H1 (cell line): ENCODE data around the gene TRIM45. TPM values are rescaled to one million over a fixed set of nuclear protein-coding genes. Genes with fewer than 3 reads are reported as not detected.

Experiments used
- CTCF ChIA-PET: fragments of 300-600 bp; sonication (Branson Sonifier 250); formaldehyde crosslinking; loops from one replicate; lab custom pipeline; 2021; ENCODE audit not compliant: partially characterized antibody; lab: Charles Lee
- POLR2A ChIA-PET: fragments of 300-600 bp; sonication (Branson Sonifier 250); formaldehyde crosslinking; loops from one replicate; lab custom pipeline; 2021; ENCODE audit warnings: inconsistent platforms; ENCODE audit not compliant: partially characterized antibody; lab: Charles Lee
- DNase-seq, 2 experiments: peaks; one replicate each; pipeline versions ENCODE4 v3.0.0 to v3.0.0-alpha.2; 2010 to 2022; ENCODE audit warnings: low spot score in 2 of 2, low read depth in 1 of 2, mixed read lengths in 1 of 2
- FAIRE-seq: peaks from 2 replicates; lab custom pipeline; 2011; peaks lifted over from hg19 to GRCh38; lab: Jason Lieb, UNC
- H2AFZ ChIP-seq: 2 replicates; pipeline ENCODE4 v1.8.1; 2012; ENCODE audit warnings: low read length, inconsistent platforms
- H2AK5ac ChIP-seq: 2 replicates; pipeline ENCODE4 v1.6.1; 2013; ENCODE audit warnings: low read depth, low read length
- H2BK120ac ChIP-seq: replicated peaks from 2 replicates; pipeline ENCODE3; 2013; ENCODE audit warnings: low read depth, low read length, inconsistent platforms
- H2BK12ac ChIP-seq: 2 replicates; pipeline ENCODE4 v1.6.1; 2013; ENCODE audit warnings: low read depth, low read length
- H2BK15ac ChIP-seq: 2 replicates; pipeline ENCODE4 v1.6.1; 2013; ENCODE audit warnings: low read length
- H2BK20ac ChIP-seq: 2 replicates; pipeline ENCODE4 v1.6.1; 2013; ENCODE audit warnings: low read length
- H2BK5ac ChIP-seq: 2 replicates; pipeline ENCODE4 v1.6.1; 2013; ENCODE audit warnings: low read depth, low read length
- H3K14ac ChIP-seq: 2 replicates; pipeline ENCODE4 v1.6.1; 2013; ENCODE audit warnings: inconsistent platforms; ENCODE audit not compliant: insufficient read length
- H3K18ac ChIP-seq: 2 replicates; pipeline ENCODE4 v1.6.1; 2013; ENCODE audit warnings: low read length; ENCODE audit errors: extremely low read depth
- H3K23ac ChIP-seq: 2 replicates; pipeline ENCODE4 v1.6.1; 2013; ENCODE audit warnings: inconsistent platforms; ENCODE audit not compliant: insufficient read length
- H3K23me2 ChIP-seq: 2 replicates; pipeline ENCODE4 v1.6.1; 2013; ENCODE audit warnings: low read depth, low read length
- H3K27ac ChIP-seq: 2 replicates; pipeline ENCODE4 v1.6.1; 2011; ENCODE audit warnings: low read depth, low read length, inconsistent platforms
- H3K27me3 ChIP-seq, 4 experiments: replicated peaks in 1 of 4; 1 replicate in 1 of 4; 2 replicates in 3 of 4; pipeline versions ENCODE4 v1.6.1 to v1.8.1; 2011 to 2013; ENCODE audit warnings: low read length in 3 of 4, mild to moderate bottlenecking in 3 of 4, inconsistent platforms in 2 of 4, mixed read lengths in 2 of 4, moderate library complexity in 1 of 4; ENCODE audit not compliant: control insufficient read depth in 3 of 4, insufficient read depth in 3 of 4; ENCODE audit errors: extremely low read depth in 1 of 4
- H3K36me3 ChIP-seq, 4 experiments: 2 replicates each; pipeline versions ENCODE4 v1.6.1 to v1.8.1; 2011 to 2013; ENCODE audit warnings: mild to moderate bottlenecking in 4 of 4, low read length in 3 of 4, moderate library complexity in 2 of 4, control low read depth in 1 of 4, inconsistent platforms in 1 of 4; ENCODE audit not compliant: insufficient read depth in 4 of 4, control insufficient read depth in 2 of 4
- H3K4ac ChIP-seq: replicated peaks from 2 replicates; pipeline ENCODE3; 2013; ENCODE audit warnings: low read length, low read depth, mixed read lengths, inconsistent platforms; ENCODE audit not compliant: insufficient read length
- H3K4me1 ChIP-seq, 4 experiments: replicated peaks in 1 of 4; 1 replicate in 1 of 4; 2 replicates in 3 of 4; pipeline versions ENCODE4 v1.6.1 to v1.8.1; 2011 to 2013; ENCODE audit warnings: low read length in 3 of 4, inconsistent platforms in 2 of 4, mixed read lengths in 1 of 4; ENCODE audit not compliant: insufficient read depth in 4 of 4, control insufficient read depth in 3 of 4
- H3K4me2 ChIP-seq, 2 experiments: 2 replicates each; pipeline versions ENCODE4 v1.6.1 to v1.8.1; 2011 to 2013; ENCODE audit warnings: low read depth in 2 of 2, low read length in 2 of 2, control low read depth in 1 of 2, inconsistent platforms in 1 of 2, mild to moderate bottlenecking in 1 of 2; ENCODE audit not compliant: insufficient read depth in 1 of 2
- H3K4me3 ChIP-seq, 4 experiments: fragments of 200-600, 300-600 bp in 1 of 4; sonication (generic), shearing (Covaris generic), sonication (Bioruptor Twin) in 1 of 4; 2 replicates each; pipeline versions ENCODE4 v1.5.1 to v1.8.1; 2011 to 2016; ENCODE audit warnings: low read length in 4 of 4, low read depth in 3 of 4, control low read depth in 2 of 4, inconsistent platforms in 2 of 4, mild to moderate bottlenecking in 2 of 4, mixed read lengths in 1 of 4, moderate library complexity in 1 of 4; ENCODE audit not compliant: insufficient read depth in 2 of 4; ENCODE audit errors: extremely low read depth in 1 of 4
- H3K56ac ChIP-seq: replicated peaks from 2 replicates; pipeline ENCODE3; 2013; ENCODE audit warnings: low read depth, mild to moderate bottlenecking, mixed read lengths, low read length, inconsistent platforms; ENCODE audit not compliant: insufficient read length
- H3K79me1 ChIP-seq: 2 replicates; pipeline ENCODE4 v1.6.1; 2013; ENCODE audit warnings: low read depth, low read length, control low read depth
- H3K79me2 ChIP-seq, 2 experiments: 2 replicates each; pipeline versions ENCODE4 v1.6.1 to v1.8.1; 2012 to 2013; ENCODE audit warnings: low read length in 2 of 2, mild to moderate bottlenecking in 2 of 2, inconsistent platforms in 1 of 2; ENCODE audit not compliant: insufficient read depth in 2 of 2, control insufficient read depth in 1 of 2
- H3K9ac ChIP-seq, 4 experiments: replicated peaks in 1 of 4; 1 replicate in 1 of 4; 2 replicates in 3 of 4; pipeline versions ENCODE4 v1.6.1 to v1.8.1; 2011 to 2013; ENCODE audit warnings: low read depth in 3 of 4, low read length in 3 of 4, control low read depth in 2 of 4, mild to moderate bottlenecking in 2 of 4, moderate library complexity in 2 of 4, inconsistent platforms in 1 of 4; ENCODE audit errors: extremely low read depth in 1 of 4
- H3K9me3 ChIP-seq, 2 experiments: 2 replicates each; pipeline versions ENCODE4 v1.6.1 to v1.8.1; 2012 to 2013; ENCODE audit warnings: mild to moderate bottlenecking in 2 of 2, moderate library complexity in 2 of 2, control low read depth in 1 of 2, inconsistent platforms in 1 of 2, low read depth in 1 of 2, low read length in 1 of 2, mixed read lengths in 1 of 2; ENCODE audit not compliant: insufficient read depth in 2 of 2
- H4K20me1 ChIP-seq, 2 experiments: replicated peaks in 1 of 2; 2 replicates each; pipeline versions ENCODE3 to v1.8.1; 2011 to 2013; ENCODE audit warnings: inconsistent platforms in 2 of 2, low read length in 2 of 2, mild to moderate bottlenecking in 1 of 2; ENCODE audit not compliant: insufficient read depth in 2 of 2, control insufficient read depth in 1 of 2
- H4K5ac ChIP-seq: 2 replicates; pipeline ENCODE4 v1.6.1; 2013; ENCODE audit warnings: low read length, low read depth, mixed read lengths, inconsistent platforms; ENCODE audit not compliant: insufficient read length
- H4K8ac ChIP-seq: 2 replicates; pipeline ENCODE4 v1.8.0; 2013; ENCODE audit warnings: mild to moderate bottlenecking, moderate library complexity, low read length, inconsistent platforms; ENCODE audit not compliant: insufficient read depth; ENCODE audit errors: extremely low read depth
- H4K91ac ChIP-seq: replicated peaks from 2 replicates; pipeline ENCODE3; 2013; ENCODE audit warnings: low read length, mixed read lengths, inconsistent platforms; ENCODE audit not compliant: insufficient read length
- ATF3 ChIP-seq: IDR thresholded peaks from 2 replicates; pipeline ENCODE4 v1.6.1; 2011; ENCODE audit warnings: low read depth, mild to moderate bottlenecking, low read length; ENCODE audit not compliant: insufficient read depth
- FOSL1 ChIP-seq: IDR thresholded peaks from 2 replicates; pipeline ENCODE4 v1.6.1; 2011; ENCODE audit warnings: mild to moderate bottlenecking, low read depth, low read length, moderate library complexity; ENCODE audit not compliant: insufficient read depth
- HDAC6 ChIP-seq: IDR thresholded peaks from one replicate; pipeline ENCODE4 v1.7.1; 2012; ENCODE audit warnings: low read depth, mild to moderate bottlenecking, inconsistent platforms, low read length, moderate library complexity
- KDM4A ChIP-seq: IDR thresholded peaks from one replicate; pipeline ENCODE4 v1.7.1; 2012; ENCODE audit warnings: low read depth, mild to moderate bottlenecking, moderate library complexity, low read length, inconsistent platforms; ENCODE audit not compliant: severe bottlenecking
- KDM5A ChIP-seq: fragments of 200-600 bp; IDR thresholded peaks from 2 replicates; pipeline ENCODE4 v1.7.1; 2012; ENCODE audit warnings: mild to moderate bottlenecking, low read length, inconsistent platforms, mixed read lengths
- RAD21 ChIP-seq, 2 experiments: IDR thresholded peaks in 1 of 2; conservative IDR thresholded peaks in 1 of 2; 2 replicates each; pipeline ENCODE4 v1.6.1; 2011; ENCODE audit warnings: low read depth in 2 of 2, low read length in 2 of 2, improper control_type of control experiment in 1 of 2, inconsistent platforms in 1 of 2, mild to moderate bottlenecking in 1 of 2, moderate library complexity in 1 of 2
- RNF2 ChIP-seq: fragments of 200-900, 300-1000 bp; sonication (generic); IDR thresholded peaks from 2 replicates; pipeline ENCODE4 v1.7.1; 2016; ENCODE audit warnings: borderline replicate concordance, low read depth, mild to moderate bottlenecking, antibody characterized with exemption, low read length; ENCODE audit not compliant: poor library complexity, severe bottlenecking; ENCODE audit errors: missing control alignments
- SIN3A ChIP-seq, 2 experiments: IDR thresholded peaks in 1 of 2; conservative IDR thresholded peaks in 1 of 2; 2 replicates each; pipeline ENCODE4 v1.6.1; 2011 to 2012; ENCODE audit warnings: low read length in 2 of 2, improper control_type of control experiment in 1 of 2, low read depth in 1 of 2, mild to moderate bottlenecking in 1 of 2
- TBP ChIP-seq: IDR thresholded peaks from 2 replicates; pipeline ENCODE4 v1.6.1; 2011; ENCODE audit warnings: low read depth, low read length, improper control_type of control experiment
- WGBS, 2 experiments: shearing (Covaris generic) in 1 of 2; methylation state at CpG; one replicate each; pipeline versions ENCODE4 v1.1.6 to v1.1.7; 2013 to 2015; ENCODE audit warnings: low lambda C conversion rate in 2 of 2, mixed read lengths in 2 of 2, inconsistent platforms in 1 of 2, low coverage in 1 of 2, missing lambda C conversion rate in 1 of 2; ENCODE audit not compliant: insufficient replicate concordance in 2 of 2, insufficient coverage in 1 of 2, insufficient read length in 1 of 2; ENCODE audit errors: extremely low coverage in 1 of 2, missing lambda C conversion rate in 1 of 2; 5-methylcytosine and 5-hydroxymethylcytosine counted together
- polyA plus RNA-seq, 7 experiments: library from polyadenylated mRNA; depleted of rRNA in 3 of 7; stranded (reverse) in 5 of 7; unstranded in 2 of 7; fragments of >200 nt in 5 of 7; fragments of 200-250 nt in 2 of 7; gene quantifications; 1 replicate in 5 of 7; 2 replicates in 1 of 7; 4 replicates in 1 of 7; pipeline versions ENCODE4 v1.2.1 to v1.2.3, GENCODE V29; 2011 to 2013; ENCODE audit warnings: missing spikeins in 2 of 7, mixed read lengths in 2 of 7
- total RNA-seq: library from RNA; stranded (reverse); fragmentation: NEBNext Ultra II Directional; extraction: Animal tissue kit (Norgen Biotek cat#: 25700); gene quantifications from 2 replicates; pipeline ENCODE4 v1.2.1, GENCODE V29; 2021

TRIM45 gene
- total and polyA plus RNA-seq, 2 of the 8 experiments (the other 6 are each of a cell fraction or from before 2014, with no cell fraction given): 13.7 to 16.7 TPM

GRCh38 chr1:117070124-117070523, 51.4 kb downstream of the TRIM45 start:
- Histone ChIP-seq H3K9ac (no peak overlapping the region), H3K27ac (no peak overlapping the region)
- CTCF ChIA-PET: interaction anchor here (1.0 to 5.2 kb wide), 5 partner anchors 9 to 214 kb away, joined by 3 to 49 read pairs (median 4); no protein-coding TSS in a partner anchor
- no peak for TF ChIP-seq ATF3
- no peak for TF ChIP-seq KDM4A
- no peak for TF ChIP-seq RAD21 (IDR thresholded peaks at IDR 0.05 in 1 of 2, conservative IDR thresholded peaks at IDR 0.05 in 1 of 2; ENCODE audit: low read depth in 2 of 2, low read length in 2 of 2)
- no peak for TF ChIP-seq HDAC6
- no peak for TF ChIP-seq SIN3A (conservative IDR thresholded peaks at IDR 0.05 in 1 of 2, IDR thresholded peaks at IDR 0.05 in 1 of 2; ENCODE audit: low read depth in 1 of 2, low read length in 2 of 2)
- no peak for TF ChIP-seq KDM5A
- no peak for TF ChIP-seq TBP
- no peak for TF ChIP-seq RNF2
- TF ChIP-seq FOSL1: no peak

More at GRCh38 chr1:117070124-117070523, 51.4 kb downstream of the TRIM45 start:
- no peak overlapping the region for H3K4me2 ChIP-seq
- no peak overlapping the region for H4K5ac ChIP-seq
- no peak overlapping the region for H3K4me3 ChIP-seq
- H3K36me3 ChIP-seq: peaks cover 8 to 38% (median 33%) of the 10 kb centered on the region in 4 experiments; a peak in 7 of 8 replicates
- H3K4me1 ChIP-seq: no peaks in the 10 kb centered on the region; a peak in 1 of 7 replicates
- H2AFZ ChIP-seq: no peak overlapping the region
- no peak overlapping the region for H2BK5ac ChIP-seq
- no peak for FAIRE-seq
- H2BK120ac ChIP-seq: no peak overlapping the region
- no peak overlapping the region for H3K23ac ChIP-seq
- no peak overlapping the region for H2BK20ac ChIP-seq
- peaks cover 0 to 30% of the 10 kb centered on the region in 2 experiments; a peak in 2 of 4 replicates for H3K79me2 ChIP-seq
- no peak overlapping the region for H3K14ac ChIP-seq
- H3K18ac ChIP-seq: no peak overlapping the region
- no peak for DNase-seq
- no peaks in the 10 kb centered on the region; the same call in 1 of the 2 replicates for H3K79me1 ChIP-seq
- 88% methylated on average over 2 of the region's 2 CpGs; no CpG with 5 or more reads in 1 of the 2 experiments for WGBS, 2 experiments
- POLR2A ChIA-PET: interaction anchor here (3.6 kb wide), 1 partner anchor 11 kb away, joined by 13 read pairs; the partner anchor contains the start of gene TTF2
- H4K91ac ChIP-seq: no peak overlapping the region
- H2BK15ac ChIP-seq: no peak overlapping the region
- H3K23me2 ChIP-seq: no peaks in the 10 kb centered on the region
- H4K8ac ChIP-seq: no peak overlapping the region
- H3K27me3 ChIP-seq: peaks cover 0 to 1% (median 0%) of the 10 kb centered on the region in 4 experiments; a peak in 1 of 7 replicates
- peaks cover 0 to 4% of the 10 kb centered on the region in 2 experiments for H4K20me1 ChIP-seq
- no peak overlapping the region for H2AK5ac ChIP-seq
- no peaks in the 10 kb centered on the region for H3K9me3 ChIP-seq
- H3K56ac ChIP-seq: no peak overlapping the region
- no peak overlapping the region for H2BK12ac ChIP-seq
- H3K4ac ChIP-seq: no peak overlapping the region
